H1 (cell line): ENCODE results near the gene CORO2B. TPM values are rescaled to one million over a fixed set of nuclear protein-coding genes. Genes with fewer than 3 reads are reported as not detected.

Experiments used
- ATF3 ChIP-seq: IDR thresholded peaks from 2 replicates; pipeline ENCODE4 v1.6.1; 2011; ENCODE audit warnings: low read depth, mild to moderate bottlenecking, low read length; ENCODE audit not compliant: insufficient read depth
- CBX8 ChIP-seq: fragments of 300-800, 300-1000 bp; sonication (generic); IDR thresholded peaks from 2 replicates; pipeline ENCODE4 v1.7.1; 2016; ENCODE audit warnings: low read depth, low read length, borderline replicate concordance
- RNF2 ChIP-seq: fragments of 200-900, 300-1000 bp; sonication (generic); IDR thresholded peaks from 2 replicates; pipeline ENCODE4 v1.7.1; 2016; ENCODE audit warnings: borderline replicate concordance, low read depth, mild to moderate bottlenecking, antibody characterized with exemption, low read length; ENCODE audit not compliant: poor library complexity, severe bottlenecking; ENCODE audit errors: missing control alignments
- SIRT6 ChIP-seq: IDR thresholded peaks from one replicate; pipeline ENCODE4 v1.7.1; 2012; ENCODE audit warnings: low read length, inconsistent platforms
- SIX5 ChIP-seq: IDR thresholded peaks from 2 replicates; pipeline ENCODE4 v1.6.1; 2011; ENCODE audit warnings: mild to moderate bottlenecking, low read depth, low read length
- polyA plus RNA-seq, 7 experiments: library from polyadenylated mRNA; depleted of rRNA in 3 of 7; stranded (reverse) in 5 of 7; unstranded in 2 of 7; fragments of >200 nt in 5 of 7; fragments of 200-250 nt in 2 of 7; gene quantifications; 1 replicate in 5 of 7; 2 replicates in 1 of 7; 4 replicates in 1 of 7; pipeline versions ENCODE4 v1.2.1 to v1.2.3, GENCODE V29; 2011 to 2013; ENCODE audit warnings: missing spikeins in 2 of 7, mixed read lengths in 2 of 7
- total RNA-seq: library from RNA; stranded (reverse); fragmentation: NEBNext Ultra II Directional; extraction: Animal tissue kit (Norgen Biotek cat#: 25700); gene quantifications from 2 replicates; pipeline ENCODE4 v1.2.1, GENCODE V29; 2021

Gene CORO2B
- total and polyA plus RNA-seq, 2 of the 8 experiments (the other 6 are each of a cell fraction or from before 2014, with no cell fraction given): 3.4 to 6.7 TPM

DNA sequence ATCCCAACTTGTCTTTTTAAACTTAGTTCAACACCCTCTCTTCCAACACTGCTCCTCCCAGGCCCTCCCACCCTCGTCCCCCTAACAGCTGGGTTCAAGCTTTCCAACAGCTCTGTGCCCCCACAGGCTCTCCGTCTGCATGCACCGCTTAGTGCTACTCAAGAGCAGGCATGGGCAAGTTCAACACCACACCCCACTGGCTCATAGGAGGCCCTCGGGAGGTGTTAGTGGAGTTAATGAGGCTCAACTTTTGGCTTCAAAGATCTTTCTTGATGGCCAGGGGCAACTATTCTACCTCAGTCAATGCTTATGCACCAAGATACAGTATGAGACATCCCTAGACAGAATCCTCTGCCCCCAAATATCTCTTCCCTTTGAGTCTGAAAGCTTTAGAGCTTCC lies 127.5 kb downstream of the CORO2B start (continued):
- TF ChIP-seq RNF2 (no peak), ATF3 (no peak), SIRT6 (no peak), CBX8 (no peak), SIX5 (no peak)
